HepG2 (cell line): Measurements from ENCODE around the gene SLC25A33. TPM values are rescaled to one million over a fixed set of nuclear protein-coding genes. Genes with fewer than 3 reads are reported as not detected.

Experiments used
- CBFB ChIP-seq: sonication (generic); formaldehyde crosslinking; IDR thresholded peaks from 2 replicates; pipeline ENCODE4 v1.4.0; 2020; ENCODE audit warnings: missing genetic modification reagents
- CREB3 ChIP-seq: sonication (generic); formaldehyde crosslinking; IDR thresholded peaks from 2 replicates; pipeline ENCODE4 v1.5.0; 2020; ENCODE audit warnings: missing genetic modification reagents
- ETV5 ChIP-seq: IDR thresholded peaks from 2 replicates; pipeline ENCODE4 v1.6.1; 2018; ENCODE audit warnings: missing biosample characterization, missing genetic modification reagents, inconsistent platforms, borderline replicate concordance
- FLYWCH1 ChIP-seq: sonication (generic); formaldehyde crosslinking; IDR thresholded peaks from 2 replicates; pipeline ENCODE4 v1.8.1; 2023; ENCODE audit warnings: mild to moderate bottlenecking, missing genetic modification reagents
- HDAC1 ChIP-seq: sonication (generic); formaldehyde crosslinking; IDR thresholded peaks from 2 replicates; pipeline ENCODE4 v1.5.1; 2020; ENCODE audit warnings: mild to moderate bottlenecking, missing genetic modification reagents
- KDM5B ChIP-seq: sonication (generic); formaldehyde crosslinking; IDR thresholded peaks from 2 replicates; pipeline ENCODE4 v1.4.0; 2020; ENCODE audit warnings: missing genetic modification reagents, mild to moderate bottlenecking, borderline replicate concordance
- MATR3 ChIP-seq: sonication (generic); formaldehyde crosslinking; IDR thresholded peaks from 2 replicates; pipeline ENCODE4 v1.4.0; 2020; ENCODE audit warnings: missing genetic modification reagents
- POLR2G ChIP-seq: fragments of 200-400 bp; formaldehyde crosslinking; IDR thresholded peaks from 2 replicates; pipeline ENCODE4 v1.6.1; 2018; ENCODE audit warnings: mild to moderate bottlenecking, low read depth, low read length, moderate library complexity
- RARG ChIP-seq: sonication (generic); formaldehyde crosslinking; IDR thresholded peaks from 2 replicates; pipeline ENCODE4 v1.4.0; 2020; ENCODE audit warnings: low read depth, mild to moderate bottlenecking, missing genetic modification reagents
- SAFB2 ChIP-seq: sonication (generic); formaldehyde crosslinking; IDR thresholded peaks from 2 replicates; pipeline ENCODE4 v1.5.1; 2020; ENCODE audit warnings: missing genetic modification reagents, low read depth, mild to moderate bottlenecking, borderline replicate concordance
- SAP130 ChIP-seq: IDR thresholded peaks from 2 replicates; pipeline ENCODE4 v1.6.1; 2016; ENCODE audit warnings: low read depth
- SIN3B ChIP-seq: fragments of 150-350 bp; IDR thresholded peaks from 2 replicates; pipeline ENCODE4 v1.6.1; 2014; ENCODE audit warnings: low read length
- ZBTB43 ChIP-seq: sonication (generic); formaldehyde crosslinking; conservative IDR thresholded peaks from 2 replicates; pipeline ENCODE4 v1.4.0; 2020; ENCODE audit warnings: missing genetic modification reagents
- ZNF280B ChIP-seq: sonication (generic); formaldehyde crosslinking; IDR thresholded peaks from 2 replicates; pipeline ENCODE4 v1.5.0; 2020; ENCODE audit warnings: missing genetic modification reagents, mild to moderate bottlenecking, borderline replicate concordance
- ZNF446 ChIP-seq: sonication (generic); formaldehyde crosslinking; IDR thresholded peaks from 2 replicates; pipeline ENCODE4 v1.5.0; 2020; ENCODE audit warnings: mild to moderate bottlenecking, missing genetic modification reagents
- ZNF574 ChIP-seq: sonication (generic); formaldehyde crosslinking; IDR thresholded peaks from 2 replicates; pipeline ENCODE4 v1.4.0; 2020; ENCODE audit warnings: missing genetic modification reagents
- ZNF841 ChIP-seq: sonication (generic); formaldehyde crosslinking; IDR thresholded peaks from 2 replicates; pipeline ENCODE4 v1.8.1; 2023; ENCODE audit warnings: missing genetic modification reagents, borderline replicate concordance
- ZSCAN30 ChIP-seq: sonication (generic); formaldehyde crosslinking; IDR thresholded peaks from 2 replicates; pipeline ENCODE4 v1.5.0; 2020; ENCODE audit warnings: mild to moderate bottlenecking, missing genetic modification reagents
- polyA plus RNA-seq, 8 experiments: library from polyadenylated mRNA; depleted of rRNA in 3 of 8; stranded (reverse) in 7 of 8; unstranded in 1 of 8; fragments of >200 nt; fragmentation: Illumina TruSeq in 4 of 8; extraction: Trizol in 4 of 8; gene quantifications; 2 replicates each; pipeline versions ENCODE4 v1.2.1 to v1.2.3, GENCODE V29; 2011 to 2016; ENCODE audit warnings: low read depth in 4 of 8, missing spikeins in 1 of 8, mixed read lengths in 1 of 8; ENCODE audit not compliant: insufficient read depth in 1 of 8
- total RNA-seq, 5 experiments: library from RNA; depleted of rRNA; stranded (reverse); fragments of >200 nt; fragmentation: Illumina TruSeq; extraction: Trizol; gene quantifications; 2 replicates each; pipeline ENCODE4 v1.2.3, GENCODE V29; 2016; ENCODE audit warnings: low read depth in 1 of 5
- TF ChIP-seq, protein P1 (sequence below): sonication (generic); formaldehyde crosslinking; conservative IDR thresholded peaks from 2 replicates; pipeline ENCODE4 v1.4.0; 2020; ENCODE audit warnings: missing genetic modification reagents

The SLC25A33 gene
- total and polyA plus RNA-seq, 2 of the 13 experiments (the other 11 are each of a cell fraction or from before 2014, with no cell fraction given), result 15.4 to 50.3 TPM

DNA sequence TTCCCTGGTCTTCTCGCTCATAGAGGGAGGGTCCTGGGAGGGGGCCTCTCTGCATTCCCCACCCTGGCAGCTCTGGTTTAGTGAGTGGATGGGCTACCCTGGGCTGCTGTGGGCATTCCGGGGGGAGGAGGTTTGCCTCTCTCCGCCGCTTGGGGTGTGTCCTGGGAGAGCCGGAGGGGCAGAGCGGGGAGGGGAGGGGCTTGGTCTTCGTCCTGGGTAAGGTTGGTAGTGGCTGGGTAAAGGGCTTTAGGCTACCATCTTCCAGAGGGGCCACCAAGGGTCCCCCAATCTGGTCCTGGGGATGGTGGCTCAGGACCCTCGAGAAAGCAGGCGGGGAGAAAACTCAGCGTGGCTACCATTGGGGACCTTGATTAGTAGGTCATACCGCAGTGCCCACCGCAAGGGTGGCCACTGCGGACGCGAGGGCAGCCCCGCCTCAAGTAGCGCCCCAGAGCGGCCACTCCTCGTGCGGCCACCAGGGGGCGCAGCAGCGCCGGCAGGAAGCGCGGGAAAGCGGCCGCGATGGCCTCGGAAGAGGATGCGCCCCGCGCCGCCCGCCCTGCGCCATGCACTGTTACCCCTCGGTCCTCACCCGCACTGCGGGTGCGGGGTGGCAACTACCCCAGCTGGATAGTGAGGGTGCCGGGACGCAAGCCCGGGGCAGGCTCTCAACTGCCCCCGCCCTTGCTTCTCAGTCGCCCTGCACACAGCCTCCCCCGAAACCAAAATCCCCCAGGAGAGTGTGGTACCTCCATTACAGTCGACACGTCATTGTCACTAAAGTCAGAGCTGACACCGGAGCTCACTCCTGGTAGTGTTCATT lies 44.1 kb upstream of the SLC25A33 start (continued):
- TF ChIP-seq SAFB2 (CRISPR knock-in tag) (0 out of 2 replicates have a peak, but pooled peaks have one; percentile 27), HDAC1 (CRISPR knock-in tag) (peak; percentile 54), ZNF841 (CRISPR knock-in tag) (no peak), RARG (CRISPR knock-in tag) (no peak), CBFB (CRISPR knock-in tag) (no peak), MATR3 (CRISPR knock-in tag) (no peak), FLYWCH1 (no peak), ETV5 (CRISPR knock-in tag) (peak; percentile 64), ZNF280B (CRISPR knock-in tag) (no peak), SIN3B (no peak), POLR2G (no peak), ZBTB43 (CRISPR knock-in tag) (no peak), ZSCAN30 (CRISPR knock-in tag) (no peak), CREB3 (CRISPR knock-in tag) (0 out of 2 replicates have a peak, but pooled peaks have one; percentile 44), ZNF446 (CRISPR knock-in tag) (no peak), ZNF574 (CRISPR knock-in tag) (peak; percentile 50; the same call in 1 of the 2 replicates), SAP130 (CRISPR knock-in tag) (peak; percentile 43; the same call in 1 of the 2 replicates), KDM5B (peak; percentile 82; the same call in 1 of the 2 replicates)
- TF ChIP-seq, protein P1, sequence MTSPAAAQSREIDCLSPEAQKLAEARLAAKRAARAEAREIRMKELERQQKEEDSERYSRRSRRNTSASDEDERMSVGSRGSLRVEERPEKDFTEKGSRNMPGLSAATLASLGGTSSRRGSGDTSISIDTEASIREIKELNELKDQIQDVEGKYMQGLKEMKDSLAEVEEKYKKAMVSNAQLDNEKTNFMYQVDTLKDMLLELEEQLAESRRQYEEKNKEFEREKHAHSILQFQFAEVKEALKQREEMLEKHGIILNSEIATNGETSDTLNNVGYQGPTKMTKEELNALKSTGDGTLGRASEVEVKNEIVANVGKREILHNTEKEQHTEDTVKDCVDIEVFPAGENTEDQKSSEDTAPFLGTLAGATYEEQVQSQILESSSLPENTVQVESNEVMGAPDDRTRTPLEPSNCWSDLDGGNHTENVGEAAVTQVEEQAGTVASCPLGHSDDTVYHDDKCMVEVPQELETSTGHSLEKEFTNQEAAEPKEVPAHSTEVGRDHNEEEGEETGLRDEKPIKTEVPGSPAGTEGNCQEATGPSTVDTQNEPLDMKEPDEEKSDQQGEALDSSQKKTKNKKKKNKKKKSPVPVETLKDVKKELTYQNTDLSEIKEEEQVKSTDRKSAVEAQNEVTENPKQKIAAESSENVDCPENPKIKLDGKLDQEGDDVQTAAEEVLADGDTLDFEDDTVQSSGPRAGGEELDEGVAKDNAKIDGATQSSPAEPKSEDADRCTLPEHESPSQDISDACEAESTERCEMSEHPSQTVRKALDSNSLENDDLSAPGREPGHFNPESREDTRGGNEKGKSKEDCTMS (CRISPR knock-in tag), result no peak
